Measurements from ENCODE around the gene RAC2.

The RAC2 gene

GRCh38 chr22:37275134-37275533 lies 31.1 kb upstream of the RAC2 start:
- DNase-seq: no peak

GRCh38 chr22:37274380-37274862 lies 30.4 kb upstream of the RAC2 start:
- no peak for DNase-seq

- DNase-seq: no peak
Observed at GRCh38 chr22:37273846-37274225, 29.8 kb upstream of the RAC2 start.

GRCh38 chr22:37273126-37273845 lies 29.2 kb upstream of the RAC2 start:
- DNase-seq: no peak

GRCh38 chr22:37270928-37271650 lies 27.0 kb upstream of the RAC2 start:
- no peak for DNase-seq

GRCh38 chr22:37269936-37270678 lies 26.0 kb upstream of the RAC2 start:
- no peak for DNase-seq

- no peak for DNase-seq
Observed at GRCh38 chr22:37267661-37268413, 23.8 kb upstream of the RAC2 start.

- DNase-seq: no peak
Observed at GRCh38 chr22:37267135-37267587, 23.1 kb upstream of the RAC2 start.

GRCh38 chr22:37266581-37267134 lies 22.6 kb upstream of the RAC2 start:
- DNase-seq: no peak

GRCh38 chr22:37263966-37264887 lies 20.2 kb upstream of the RAC2 start:
- DNase-seq: no peak

- DNase-seq: no peak
Observed at GRCh38 chr22:37262346-37262745, 18.3 kb upstream of the RAC2 start.

- no peak for DNase-seq
Observed at GRCh38 chr22:37260901-37261336, 16.9 kb upstream of the RAC2 start.

- DNase-seq: no peak
Observed at GRCh38 chr22:37260155-37260795, 16.2 kb upstream of the RAC2 start.

- DNase-seq: no peak
Observed at GRCh38 chr22:37259540-37260029, 15.5 kb upstream of the RAC2 start.

GRCh38 chr22:37258753-37259401 lies 14.8 kb upstream of the RAC2 start:
- DNase-seq: no peak

GRCh38 chr22:37258005-37258752 lies 14.1 kb upstream of the RAC2 start:
- DNase-seq: no peak

- DNase-seq: no peak
Observed at GRCh38 chr22:37256075-37256726, 12.1 kb upstream of the RAC2 start.

- no peak for DNase-seq
Observed at GRCh38 chr22:37255558-37256006, 11.5 kb upstream of the RAC2 start.

GRCh38 chr22:37254867-37255233 lies 10.8 kb upstream of the RAC2 start:
- DNase-seq: no peak

Measured in left hindlimb (tissue), 1 donor.